ENCODE results near the gene F7. TPM values are rescaled to one million over a fixed set of nuclear protein-coding genes. Genes with fewer than 3 reads are reported as not detected.

Gene F7
- total RNA-seq, 4 donors from 2014 or later: not detected

DNA sequence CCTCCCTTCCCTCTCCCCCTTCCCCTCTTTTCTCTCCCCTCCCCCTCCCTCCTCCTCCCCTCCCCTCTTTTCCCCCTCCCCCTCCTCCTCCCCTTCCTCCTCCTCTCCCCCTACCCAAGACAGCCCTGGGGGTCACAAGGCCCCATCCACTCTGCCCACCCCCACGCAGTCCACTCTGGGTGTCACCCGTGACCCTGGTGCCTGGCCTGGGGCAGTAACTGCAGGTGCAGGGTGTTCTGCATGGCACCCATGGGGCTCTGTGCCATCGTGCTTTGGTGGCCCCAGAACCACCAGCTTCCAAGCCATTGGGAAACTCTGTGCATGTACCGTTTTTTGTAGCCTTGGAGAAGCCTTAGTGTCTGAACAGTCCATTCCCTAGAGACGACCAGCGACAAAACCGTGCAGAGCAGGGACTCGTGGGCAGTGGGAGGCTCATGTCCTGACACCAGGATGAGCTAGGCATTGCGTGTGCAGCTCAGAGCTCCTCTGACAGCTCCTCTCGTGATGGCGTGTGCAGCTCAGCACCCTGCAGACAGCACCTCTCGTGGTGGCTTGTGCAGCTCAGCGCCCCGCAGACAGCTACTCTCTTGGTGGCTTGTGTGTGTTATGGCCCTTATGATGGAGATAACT, 43.7 kb upstream of the F7 start:
- no peaks in the 10 kb centered on the region for H3K9me3 ChIP-seq
- H3K4me3 ChIP-seq (replicated peaks in 1 of 3): no peak overlapping the region
- H3K27me3 ChIP-seq: no peaks in the 10 kb centered on the region
- intact Hi-C loops (cut with DNase I): no loop called here
- no peak overlapping the region for H3K27ac ChIP-seq
- no peaks in the 10 kb centered on the region for H3K36me3 ChIP-seq
- WGBS, 2 donors: 81 to 89% methylated on average over 6 to 10 of the region's 14 CpGs
- TF ChIP-seq, protein P1, sequence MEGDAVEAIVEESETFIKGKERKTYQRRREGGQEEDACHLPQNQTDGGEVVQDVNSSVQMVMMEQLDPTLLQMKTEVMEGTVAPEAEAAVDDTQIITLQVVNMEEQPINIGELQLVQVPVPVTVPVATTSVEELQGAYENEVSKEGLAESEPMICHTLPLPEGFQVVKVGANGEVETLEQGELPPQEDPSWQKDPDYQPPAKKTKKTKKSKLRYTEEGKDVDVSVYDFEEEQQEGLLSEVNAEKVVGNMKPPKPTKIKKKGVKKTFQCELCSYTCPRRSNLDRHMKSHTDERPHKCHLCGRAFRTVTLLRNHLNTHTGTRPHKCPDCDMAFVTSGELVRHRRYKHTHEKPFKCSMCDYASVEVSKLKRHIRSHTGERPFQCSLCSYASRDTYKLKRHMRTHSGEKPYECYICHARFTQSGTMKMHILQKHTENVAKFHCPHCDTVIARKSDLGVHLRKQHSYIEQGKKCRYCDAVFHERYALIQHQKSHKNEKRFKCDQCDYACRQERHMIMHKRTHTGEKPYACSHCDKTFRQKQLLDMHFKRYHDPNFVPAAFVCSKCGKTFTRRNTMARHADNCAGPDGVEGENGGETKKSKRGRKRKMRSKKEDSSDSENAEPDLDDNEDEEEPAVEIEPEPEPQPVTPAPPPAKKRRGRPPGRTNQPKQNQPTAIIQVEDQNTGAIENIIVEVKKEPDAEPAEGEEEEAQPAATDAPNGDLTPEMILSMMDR (IDR thresholded peaks at IDR 0.05): no peak
- TF ChIP-seq POLR2A (IDR thresholded peaks at IDR 0.05): no peak
- no peaks in the 10 kb centered on the region for H3K4me1 ChIP-seq
- no peak for DNase-seq

DNA sequence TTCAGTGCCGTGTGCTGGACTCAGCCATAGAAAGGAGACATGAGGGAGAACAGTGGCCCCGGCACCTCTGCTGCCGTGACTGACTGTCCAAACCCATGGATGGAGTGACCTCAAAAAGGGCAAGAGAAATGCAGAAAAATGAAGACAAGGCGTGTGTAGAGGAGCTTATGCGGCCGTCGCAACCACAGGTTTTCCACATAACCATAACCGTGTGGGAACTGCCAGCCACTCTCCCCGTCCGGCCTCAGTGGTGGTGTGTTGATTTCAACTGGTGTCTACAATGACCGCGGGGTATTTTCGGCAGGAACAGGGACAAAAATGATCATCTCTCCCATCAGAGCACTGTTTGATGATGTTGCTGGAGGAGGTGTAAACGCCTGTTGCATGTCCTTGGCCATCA, 42.9 kb upstream of the F7 start:
- intact Hi-C loops (cut with DNase I): no loop called here
- H3K4me3 ChIP-seq (replicated peaks in 1 of 3): no peak overlapping the region
- DNase-seq: no peak
- TF ChIP-seq, protein P1 (IDR thresholded peaks at IDR 0.05): no peak
- no peak for TF ChIP-seq POLR2A (IDR thresholded peaks at IDR 0.05)
- no peak overlapping the region for H3K27ac ChIP-seq
- no peaks in the 10 kb centered on the region for H3K4me1 ChIP-seq
- 93 to 94% methylated on average over 14 of the region's 14 CpGs for WGBS, 2 donors
- no peaks in the 10 kb centered on the region for H3K27me3 ChIP-seq
- H3K9me3 ChIP-seq: no peaks in the 10 kb centered on the region
- H3K36me3 ChIP-seq: no peaks in the 10 kb centered on the region

DNA sequence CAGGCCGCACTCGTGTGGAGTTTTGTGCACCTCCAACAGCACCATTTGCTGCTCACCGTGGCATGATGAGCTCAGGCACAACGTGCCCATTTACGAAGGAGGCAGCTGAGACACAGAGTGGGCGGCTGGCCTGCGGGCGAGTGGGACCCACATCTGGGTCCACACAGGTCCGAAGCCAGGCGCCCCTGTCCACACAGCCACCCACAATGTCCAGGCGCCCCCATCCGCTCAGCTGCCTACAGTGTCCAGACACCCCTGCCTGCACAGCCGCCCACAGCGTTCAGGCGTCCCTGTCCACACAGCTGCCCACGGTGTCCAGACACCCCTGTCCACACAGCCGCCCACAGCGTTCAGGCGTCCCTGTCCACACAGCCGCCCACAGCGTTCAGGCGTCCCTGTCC, 42.5 kb upstream of the F7 start:
- Histone ChIP-seq H3K27me3 (no peaks in the 10 kb centered on the region), H3K4me3 (replicated peaks in 1 of 3) (no peak overlapping the region), H3K27ac (no peak overlapping the region), H3K36me3 (no peaks in the 10 kb centered on the region), H3K4me1 (no peaks in the 10 kb centered on the region), H3K9me3 (no peaks in the 10 kb centered on the region)
- TF ChIP-seq, protein P1 (IDR thresholded peaks at IDR 0.05): no peak
- no peak for TF ChIP-seq POLR2A (IDR thresholded peaks at IDR 0.05)
- intact Hi-C loops (cut with DNase I): no loop called here
- WGBS, 2 donors: 93 to 94% methylated on average over 17 to 18 of the region's 22 CpGs
- no peak for DNase-seq

DNA sequence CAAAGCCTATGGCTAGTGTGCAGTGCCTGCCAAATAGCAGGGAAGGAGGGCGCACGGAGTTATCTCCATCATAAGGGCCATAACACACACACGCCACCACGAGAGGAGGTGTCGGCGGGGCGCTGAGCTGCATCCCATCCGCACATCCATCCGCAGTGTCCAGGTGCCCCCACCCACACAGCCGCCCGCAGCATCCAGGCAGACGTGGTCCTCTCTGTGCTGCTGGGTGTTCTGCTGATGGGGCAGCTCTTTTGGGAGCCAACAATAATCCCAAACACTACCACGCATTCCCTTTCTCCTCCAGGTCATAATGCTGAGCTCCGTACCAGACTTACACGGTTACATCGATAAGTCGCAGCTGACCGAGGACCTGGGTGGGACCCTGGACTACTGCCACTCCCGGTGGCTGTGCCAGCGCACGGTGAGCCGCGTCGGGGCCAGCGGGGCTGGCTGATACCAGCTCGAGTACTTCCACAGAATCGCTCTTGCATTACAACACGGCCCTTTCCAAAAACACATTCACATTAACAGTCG, 41.5 kb upstream of the F7 start:
- no peaks in the 10 kb centered on the region for H3K36me3 ChIP-seq
- H3K27ac ChIP-seq: peak overlapping the region in 1 of 3 donors; percentile 30
- WGBS, 2 donors: 55 to 57% methylated on average over 28 to 29 of the region's 29 CpGs
- intact Hi-C loops (cut with DNase I): no loop called here
- H3K9me3 ChIP-seq: no peaks in the 10 kb centered on the region
- no peak overlapping the region for H3K4me3 ChIP-seq (replicated peaks in 1 of 3)
- H3K4me1 ChIP-seq: no peaks in the 10 kb centered on the region
- DNase-seq: peak; percentile 35 to 36
- TF ChIP-seq POLR2A (IDR thresholded peaks at IDR 0.05): no peak
- TF ChIP-seq, protein P1 (IDR thresholded peaks at IDR 0.05): no peak
- H3K27me3 ChIP-seq: no peaks in the 10 kb centered on the region

DNA sequence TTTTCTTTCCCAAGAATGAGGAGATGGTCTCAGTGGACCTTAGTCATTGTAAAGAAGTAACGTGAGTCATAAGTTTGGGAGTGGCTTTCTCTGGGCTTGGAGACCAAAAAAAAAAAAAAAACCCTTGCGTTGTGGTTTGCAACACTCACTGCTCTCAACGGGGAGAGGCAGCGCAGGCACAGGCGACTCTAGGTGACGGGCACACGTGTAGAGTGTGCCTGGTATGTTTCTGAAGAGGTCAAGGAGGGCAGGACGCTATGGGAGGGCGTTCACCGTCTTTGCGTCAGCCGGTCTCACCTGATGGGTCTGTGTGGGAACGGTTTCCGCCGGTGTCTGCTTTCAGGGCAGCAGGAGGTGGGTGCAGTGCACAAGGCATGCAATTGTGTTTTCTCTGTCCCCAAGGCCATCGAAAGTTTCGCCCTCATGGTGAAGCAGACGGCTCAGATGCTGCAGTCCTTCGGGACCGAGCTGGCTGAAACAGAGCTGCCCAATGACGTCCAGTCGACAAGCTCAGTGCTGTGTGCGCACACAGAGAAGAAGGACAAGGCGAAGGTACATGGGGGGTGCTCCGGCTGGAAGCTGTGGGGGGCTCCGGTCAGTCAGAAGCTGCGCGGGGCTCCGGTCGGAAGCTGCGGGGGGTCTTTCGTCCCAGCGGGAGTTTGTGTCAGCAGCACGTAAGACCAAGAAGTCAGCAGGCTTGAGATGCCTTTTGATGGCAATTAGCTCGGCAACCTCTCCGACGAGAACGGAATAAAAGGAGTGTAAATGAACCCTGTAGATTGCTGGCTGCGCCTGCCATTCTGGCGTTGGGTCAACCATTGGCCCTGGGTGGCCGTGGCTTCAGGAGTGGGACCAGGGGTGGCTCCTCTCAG, 40.8 kb upstream of the F7 start:
- Histone ChIP-seq H3K36me3 (no peaks in the 10 kb centered on the region), H3K9me3 (no peaks in the 10 kb centered on the region), H3K27me3 (no peaks in the 10 kb centered on the region), H3K4me1 (no peaks in the 10 kb centered on the region), H3K27ac (peak overlapping the region in 1 of 3 donors; percentile 30), H3K4me3 (replicated peaks in 1 of 3) (no peak overlapping the region)
- DNase-seq: peak; percentile 36 to 43
- WGBS, 2 donors: 74 to 84% methylated on average over 41 of the region's 41 CpGs
- intact Hi-C loops (cut with DNase I): no loop called here
- TF ChIP-seq, protein P1 (IDR thresholded peaks at IDR 0.05): no peak
- no peak for TF ChIP-seq POLR2A (IDR thresholded peaks at IDR 0.05)

Measured in thyroid gland (tissue), 4 donors.